Ovary (tissue), 9 donors: ENCODE data around the gene ZNF281. TPM values are rescaled to one million over a fixed set of nuclear protein-coding genes. Genes with fewer than 3 reads are reported as not detected.
"Not testable (repeated sequence)": the region's sequence is repeated elsewhere in the genome, so short reads cannot be mapped to it uniquely, and the experiment has no call there.

Experiments
- DNase-seq, 5 donors: peaks; one replicate each; pipeline ENCODE4 v3.0.0-alpha.2; 2019 to 2020
- H3K27ac ChIP-seq, 2 donors: fragments of 200-600 bp; one replicate each; pipeline versions ENCODE4 v1.5.1 to v1.8.0; 2019 to 2022
- H3K27me3 ChIP-seq: fragments of 200-600 bp; one replicate; pipeline ENCODE4 v1.8.0; 2022
- H3K36me3 ChIP-seq: fragments of 200-600 bp; sonication (generic); one replicate; pipeline ENCODE4 v1.5.1; 2019
- H3K4me1 ChIP-seq: one replicate; pipeline ENCODE4 v1.8.1; 2013; ENCODE audit warnings: mild to moderate bottlenecking, moderate library complexity; ENCODE audit not compliant: insufficient read depth
- H3K4me3 ChIP-seq: fragments of 200-600 bp; sonication (generic); one replicate; pipeline ENCODE4 v1.5.1; 2017
- H3K9me3 ChIP-seq, 2 donors: fragments of 200-600 bp in 1 of 2; sonication (generic) in 1 of 2; one replicate each; pipeline versions ENCODE4 v1.5.1 to v1.8.1; 2013 to 2019; ENCODE audit warnings: mild to moderate bottlenecking in 1 of 2, moderate library complexity in 1 of 2
- CTCF ChIP-seq, 3 donors: fragments of 450-650 bp in 2 of 3; fragments of 200-600 bp in 1 of 3; IDR thresholded peaks; one replicate each; pipeline versions ENCODE4 v1.5.1 to v1.8.0; 2016 to 2022; ENCODE audit warnings: antibody characterized with exemption in 3 of 3, mild to moderate bottlenecking in 1 of 3
- EP300 ChIP-seq: sonication (generic); formaldehyde crosslinking; IDR thresholded peaks from one replicate; pipeline ENCODE4 v1.6.1; 2017; ENCODE audit warnings: antibody characterized with exemption
- POLR2A ChIP-seq: fragments of 450-650 bp; IDR thresholded peaks from one replicate; pipeline ENCODE4 v1.6.1; 2017; ENCODE audit warnings: antibody characterized with exemption, mild to moderate bottlenecking, moderate library complexity
- WGBS, 3 donors: extraction: QIAGEN DNeasy Blood & Tissue Kit in 1 of 3; methylation state at CpG; one replicate each; pipeline versions ENCODE4 v1.1.5 to v1.1.7; 2013 to 2017; 5-methylcytosine and 5-hydroxymethylcytosine counted together
- intact Hi-C, 4 donors: fragments of 100-400 bp; cut with DNase I; formaldehyde crosslinking; loops; one replicate each; pipeline versions ENCODE4 v1.11.0 to v1.15.1; 2022 to 2023
- polyA plus RNA-seq, 2 donors: library from polyadenylated mRNA; stranded (reverse); fragments of 200-250 nt in 1 of 2; fragments of 350-450 nt in 1 of 2; fragmentation: Illumina TruSeq in 1 of 2; extraction: RNeasy Lipid Tissue Mini Kit (QIAGEN cat#74804) in 1 of 2; gene quantifications; one replicate each; pipeline ENCODE4 v1.2.3, GENCODE V29; 2013 to 2014
- total RNA-seq, 7 donors: library from RNA; depleted of rRNA in 2 of 7; stranded (reverse); fragments of >200 nt in 2 of 7; fragmentation: NEBNext Ultra II Directional in 3 of 7; extraction: Animal tissue kit (Norgen Biotek cat#: 25700) in 3 of 7; gene quantifications; one replicate each; pipeline versions ENCODE4 v1.1.0 to v1.2.4, GENCODE V29; 2016 to 2023
- donor health status: DM: no; HTN: no; CAD: no; lungs with moderate emphysema.
- donor health status: DM: no; HTN: no; CAD: no.
- donor health status: Bipolar disorder and iron deficiency.
- donor health status: DM: yes; HTN: yes; CAD: no.
- donor health status: DM: no; HTN: no; CAD: no.
- donor health status: DM: yes; HTN: yes; CAD: no.

The ZNF281 gene
- total and polyA plus RNA-seq, 9 donors = 3.7 to 12.4 (median 10.7) TPM

GRCh38 chr1:200438911-200439310 is 29.1 kb upstream of the ZNF281 start:
- no peak for TF ChIP-seq CTCF (IDR thresholded peaks at IDR 0.05)
- TF ChIP-seq POLR2A = no peak
- TF ChIP-seq EP300 = no peak
- WGBS, 3 donors = 53 to 64% (median 59%) methylated on average over 1 of the region's 1 CpG
- intact Hi-C loops = no loop called here

GRCh38 chr1:200438413-200438812 is 28.6 kb upstream of the ZNF281 start:
- DNase-seq, H3K36me3 ChIP-seq, H3K27ac ChIP-seq, H3K4me1 ChIP-seq, H3K4me3 ChIP-seq, H3K9me3 ChIP-seq, intact Hi-C loops, H3K27me3 ChIP-seq: not testable (repeated sequence)
- WGBS, 3 donors = 84 to 91% (median 89%) methylated on average over 7 of the region's 7 CpGs

More at GRCh38 chr1:200438911-200439310, 29.1 kb upstream of the ZNF281 start:
- Histone ChIP-seq H3K27me3 (no peaks in the 10 kb centered on the region), H3K4me3 (no peak overlapping the region), H3K27ac (no peak overlapping the region), H3K9me3 (no peaks in the 10 kb centered on the region), H3K4me1 (no peaks in the 10 kb centered on the region), H3K36me3 (no peaks in the 10 kb centered on the region)
- DNase-seq = no peak

- whole genome bisulfite sequencing, 3 donors = 26 to 28% (median 27%) methylated on average over 5 of the region's 5 CpGs
- H3K27ac ChIP-seq = no peak overlapping the region
- TF ChIP-seq CTCF (IDR thresholded peaks at IDR 0.05) = no peak
- no peak for TF ChIP-seq EP300
- TF ChIP-seq POLR2A = no peak
Measured at GRCh38 chr1:200437556-200438203, 27.8 kb upstream of the ZNF281 start.

GRCh38 chr1:200437088-200437487 is 27.3 kb upstream of the ZNF281 start:
- DNase-seq = no peak
- Histone ChIP-seq H3K4me1 (no peaks in the 10 kb centered on the region), H3K27me3 (no peaks in the 10 kb centered on the region), H3K36me3 (no peaks in the 10 kb centered on the region), H3K4me3 (no peak overlapping the region), H3K9me3 (no peaks in the 10 kb centered on the region), H3K27ac (no peak overlapping the region)
- intact Hi-C loops = no loop called here
- TF ChIP-seq POLR2A = no peak
- no peak for TF ChIP-seq EP300
- TF ChIP-seq CTCF (IDR thresholded peaks at IDR 0.05) = no peak

More at GRCh38 chr1:200437556-200438203, 27.8 kb upstream of the ZNF281 start:
- intact Hi-C loops = no loop called here
- Histone ChIP-seq H3K27me3 (no peaks in the 10 kb centered on the region), H3K36me3 (no peaks in the 10 kb centered on the region), H3K9me3 (no peaks in the 10 kb centered on the region), H3K4me1 (no peaks in the 10 kb centered on the region), H3K4me3 (no peak overlapping the region)
- DNase-seq = no peak

- Histone ChIP-seq H3K27ac (no peak overlapping the region), H3K4me3 (no peak overlapping the region), H3K36me3 (no peaks in the 10 kb centered on the region), H3K9me3 (no peaks in the 10 kb centered on the region), H3K4me1 (no peaks in the 10 kb centered on the region), H3K27me3 (no peaks in the 10 kb centered on the region)
- intact Hi-C loops = no loop called here
- TF ChIP-seq POLR2A (no peak), EP300 (no peak), CTCF (IDR thresholded peaks at IDR 0.05) (no peak)
- DNase-seq = no peak
Measured at GRCh38 chr1:200436436-200436835, 26.6 kb upstream of the ZNF281 start.
